GM12873 (cell line): ENCODE measurements around the gene ATMIN.

Source experiments
- TF ChIP-seq, protein P1 (sequence below): IDR thresholded peaks from 2 replicates; pipeline ENCODE4 v1.5.1; 2012; ENCODE audit warnings: low read depth, mild to moderate bottlenecking, moderate library complexity, low read length, control low read depth; ENCODE audit not compliant: insufficient read depth; ENCODE audit errors: missing control alignments

The ATMIN gene

DNA sequence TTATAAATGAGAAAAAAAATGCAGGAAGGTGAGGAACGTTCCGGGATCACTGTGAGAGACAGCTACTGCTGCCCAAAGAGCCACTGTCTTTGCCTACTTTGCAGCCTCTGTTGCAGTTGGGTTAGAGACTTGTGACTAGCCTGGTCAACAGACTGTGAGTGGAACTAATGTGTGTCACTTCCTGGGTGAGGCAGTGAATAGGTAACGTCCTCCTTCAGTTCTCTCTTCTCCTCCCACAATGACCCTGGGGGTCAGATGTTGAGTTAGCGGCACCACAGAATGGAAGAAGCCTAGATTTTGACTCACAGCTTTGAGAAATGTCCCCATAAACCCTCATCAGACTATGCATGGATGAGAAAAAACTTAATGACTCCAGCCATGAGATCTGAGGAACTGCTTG, 36.2 kb downstream of the ATMIN start:
- TF ChIP-seq, protein P1, sequence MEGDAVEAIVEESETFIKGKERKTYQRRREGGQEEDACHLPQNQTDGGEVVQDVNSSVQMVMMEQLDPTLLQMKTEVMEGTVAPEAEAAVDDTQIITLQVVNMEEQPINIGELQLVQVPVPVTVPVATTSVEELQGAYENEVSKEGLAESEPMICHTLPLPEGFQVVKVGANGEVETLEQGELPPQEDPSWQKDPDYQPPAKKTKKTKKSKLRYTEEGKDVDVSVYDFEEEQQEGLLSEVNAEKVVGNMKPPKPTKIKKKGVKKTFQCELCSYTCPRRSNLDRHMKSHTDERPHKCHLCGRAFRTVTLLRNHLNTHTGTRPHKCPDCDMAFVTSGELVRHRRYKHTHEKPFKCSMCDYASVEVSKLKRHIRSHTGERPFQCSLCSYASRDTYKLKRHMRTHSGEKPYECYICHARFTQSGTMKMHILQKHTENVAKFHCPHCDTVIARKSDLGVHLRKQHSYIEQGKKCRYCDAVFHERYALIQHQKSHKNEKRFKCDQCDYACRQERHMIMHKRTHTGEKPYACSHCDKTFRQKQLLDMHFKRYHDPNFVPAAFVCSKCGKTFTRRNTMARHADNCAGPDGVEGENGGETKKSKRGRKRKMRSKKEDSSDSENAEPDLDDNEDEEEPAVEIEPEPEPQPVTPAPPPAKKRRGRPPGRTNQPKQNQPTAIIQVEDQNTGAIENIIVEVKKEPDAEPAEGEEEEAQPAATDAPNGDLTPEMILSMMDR, result no peak

DNA sequence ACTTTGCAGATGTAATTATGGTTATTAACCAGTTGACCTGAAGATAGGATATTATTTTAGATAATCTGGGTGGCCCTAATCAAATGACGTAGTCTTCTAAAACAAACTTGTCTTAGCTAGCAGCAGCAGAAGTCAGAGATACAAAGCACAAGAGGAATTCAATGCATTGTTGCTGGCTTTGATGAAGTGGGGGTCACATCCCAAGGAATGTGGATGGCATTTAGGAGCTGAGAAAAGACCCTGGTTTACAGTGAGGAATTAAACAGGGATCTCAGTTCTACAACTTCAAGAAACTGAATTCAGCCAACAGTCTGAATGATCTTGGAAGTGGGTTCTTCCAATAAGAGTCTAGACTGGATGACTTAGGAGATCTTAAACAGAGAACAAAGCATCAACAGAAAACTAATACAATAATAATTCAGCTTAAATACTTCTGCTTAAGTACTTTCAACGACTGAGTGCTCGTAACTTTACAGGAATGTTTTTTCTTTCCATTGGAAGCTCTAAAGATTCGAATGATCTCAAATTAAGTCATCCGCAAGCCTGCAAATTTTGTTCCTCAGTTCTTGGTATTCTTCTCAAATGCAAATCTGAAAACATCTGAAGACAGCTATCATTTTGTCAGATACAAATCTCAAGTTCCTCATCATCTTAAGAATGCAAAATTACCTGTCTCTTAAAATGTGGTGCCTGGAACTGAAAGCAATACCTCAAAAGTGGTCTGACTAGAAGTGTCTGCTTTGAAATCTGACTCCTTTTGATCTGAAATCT, 38.1 kb downstream of the ATMIN start:
- TF ChIP-seq, protein P1, result no peak

DNA sequence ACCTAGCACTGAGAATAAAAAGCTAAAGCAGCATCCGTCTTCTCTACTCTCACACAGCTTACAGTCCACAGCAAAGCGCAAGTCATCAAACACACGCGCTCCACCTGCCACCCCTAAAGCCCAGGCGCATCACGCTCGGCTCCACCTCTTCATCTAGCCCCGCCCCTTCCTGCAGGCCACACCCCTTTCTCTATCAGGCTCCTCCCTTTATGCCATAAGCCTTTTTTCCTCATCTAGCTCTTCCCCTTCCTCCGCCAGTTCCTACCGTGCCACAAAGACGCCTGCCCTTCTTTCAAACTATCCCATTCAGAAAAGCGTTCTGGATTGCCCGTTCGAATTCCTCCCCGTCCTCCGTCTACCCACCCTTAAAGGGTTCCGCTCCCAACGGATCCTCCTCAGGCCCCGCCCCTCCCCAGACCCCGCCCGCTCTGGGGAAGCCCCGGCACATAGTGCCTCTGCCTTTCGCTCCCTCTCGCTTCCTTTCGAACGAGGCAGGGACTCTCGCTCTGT, 41.0 kb downstream of the ATMIN start:
- TF ChIP-seq, protein P1, result no peak

DNA sequence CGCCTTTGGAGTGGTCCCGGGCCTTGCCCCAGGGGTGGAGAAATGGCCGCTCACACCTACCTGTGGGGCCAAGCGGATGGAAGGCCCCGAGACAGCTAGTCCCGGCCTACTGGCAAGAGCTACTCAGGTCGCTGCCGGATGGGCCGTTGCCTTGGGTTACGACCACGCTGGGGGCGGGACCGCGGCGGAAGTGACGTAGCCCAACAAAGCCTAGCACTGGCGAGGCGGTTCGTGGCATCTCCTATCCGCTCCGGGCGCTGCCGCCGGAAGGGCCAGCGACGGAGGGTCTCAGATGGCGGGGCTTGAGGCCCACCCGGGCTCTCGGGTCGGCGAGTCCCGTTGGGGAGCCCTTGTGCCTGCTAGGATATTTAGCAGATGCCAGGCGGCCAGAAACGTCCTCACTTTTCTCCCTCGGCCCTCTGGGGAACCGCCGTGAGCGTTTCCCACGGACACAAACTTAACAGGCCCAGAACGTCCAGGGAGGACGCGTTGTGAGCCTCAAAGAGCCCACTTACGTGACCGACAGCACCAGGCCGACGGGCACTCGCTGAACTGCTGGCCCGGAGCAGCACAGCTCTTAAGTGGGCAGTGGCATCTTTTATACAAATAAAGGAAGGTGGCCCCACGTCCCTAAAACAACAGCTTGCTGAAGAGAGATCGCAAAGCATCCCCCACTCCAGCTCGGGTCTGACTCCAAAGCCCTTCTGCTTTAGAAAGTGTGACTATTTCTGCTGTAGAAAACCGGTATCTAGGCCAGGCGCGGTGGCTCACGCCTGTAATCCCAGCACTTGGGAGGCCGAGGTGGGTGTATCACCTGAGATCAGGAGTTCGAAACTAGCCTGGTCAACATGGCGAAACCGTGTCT, 41.7 kb downstream of the ATMIN start, which contains the start of gene C16orf46:
C16orf46 (minus strand) TSS at position 163 of the 865 bp plus-strand sequence. CDS start 13,283 bp downstream, outside the sequence.
- TF ChIP-seq, protein P1, result no peak

DNA sequence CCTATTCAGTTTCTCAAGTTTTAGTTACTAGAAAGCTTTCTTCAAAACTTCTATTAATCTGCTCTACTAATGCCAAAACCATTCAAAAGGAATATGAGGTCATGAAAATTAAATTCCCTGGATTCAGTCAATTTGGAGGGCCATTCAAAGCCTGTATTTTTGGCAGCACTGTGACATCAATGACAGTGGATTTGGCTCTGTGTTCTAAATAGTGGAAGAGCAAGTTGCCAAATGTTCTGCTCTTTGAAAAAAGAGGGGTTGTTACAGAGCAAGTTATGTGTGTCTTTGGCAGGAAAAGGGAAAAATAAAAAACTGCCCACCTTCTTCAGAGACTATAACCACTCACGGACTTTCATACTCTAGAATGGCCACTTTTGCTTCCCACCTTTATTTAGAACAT, 44.6 kb downstream of the ATMIN start:
- TF ChIP-seq, protein P1, result no peak

DNA sequence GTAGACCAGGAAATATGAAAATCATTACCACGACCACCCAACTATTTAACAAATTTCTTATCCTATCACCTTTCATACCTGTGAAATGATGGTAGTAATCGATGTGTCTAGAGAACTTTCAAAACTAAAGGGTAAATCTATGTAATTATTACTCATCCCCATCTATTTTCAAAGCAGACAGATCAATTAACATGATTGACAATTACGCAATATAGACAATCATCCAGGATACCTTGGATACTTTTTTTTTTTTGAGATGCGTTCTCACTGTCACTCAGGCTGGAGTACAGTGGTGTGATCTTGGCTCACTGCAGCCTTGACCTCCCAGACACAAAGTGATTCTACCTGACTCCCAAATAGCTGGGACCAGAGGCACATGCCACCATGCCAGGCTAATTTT, 45.4 kb downstream of the ATMIN start:
- TF ChIP-seq, protein P1, result no peak

DNA sequence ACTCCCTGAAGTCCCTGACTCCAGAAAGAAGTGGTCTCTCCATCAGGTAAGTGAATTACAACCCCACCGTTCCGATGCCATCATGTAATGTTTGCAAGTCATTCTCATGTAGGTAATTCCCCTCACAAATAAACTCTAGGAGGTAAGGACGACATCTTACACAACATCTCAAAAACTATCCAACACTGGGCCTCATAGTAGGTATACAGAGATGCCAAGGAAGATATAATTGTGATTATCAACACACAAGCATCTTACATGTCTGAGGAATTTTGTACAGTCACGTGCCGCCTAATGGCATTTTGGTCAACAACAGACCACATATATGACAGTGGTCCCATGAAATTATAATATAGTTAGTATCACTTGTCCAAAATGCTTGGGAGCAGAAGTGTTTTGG, 53.2 kb downstream of the ATMIN start:
- TF ChIP-seq, protein P1, result no peak
